ENCODE results near the gene CCNF.
A peak's percentile ranks its signal among the peaks of the same experiment; 100 is the strongest.
"Not testable (repeated sequence)": the region's sequence is repeated elsewhere in the genome, so short reads cannot be mapped to it uniquely, and the experiment has no call there.

Gene CCNF, protein sequence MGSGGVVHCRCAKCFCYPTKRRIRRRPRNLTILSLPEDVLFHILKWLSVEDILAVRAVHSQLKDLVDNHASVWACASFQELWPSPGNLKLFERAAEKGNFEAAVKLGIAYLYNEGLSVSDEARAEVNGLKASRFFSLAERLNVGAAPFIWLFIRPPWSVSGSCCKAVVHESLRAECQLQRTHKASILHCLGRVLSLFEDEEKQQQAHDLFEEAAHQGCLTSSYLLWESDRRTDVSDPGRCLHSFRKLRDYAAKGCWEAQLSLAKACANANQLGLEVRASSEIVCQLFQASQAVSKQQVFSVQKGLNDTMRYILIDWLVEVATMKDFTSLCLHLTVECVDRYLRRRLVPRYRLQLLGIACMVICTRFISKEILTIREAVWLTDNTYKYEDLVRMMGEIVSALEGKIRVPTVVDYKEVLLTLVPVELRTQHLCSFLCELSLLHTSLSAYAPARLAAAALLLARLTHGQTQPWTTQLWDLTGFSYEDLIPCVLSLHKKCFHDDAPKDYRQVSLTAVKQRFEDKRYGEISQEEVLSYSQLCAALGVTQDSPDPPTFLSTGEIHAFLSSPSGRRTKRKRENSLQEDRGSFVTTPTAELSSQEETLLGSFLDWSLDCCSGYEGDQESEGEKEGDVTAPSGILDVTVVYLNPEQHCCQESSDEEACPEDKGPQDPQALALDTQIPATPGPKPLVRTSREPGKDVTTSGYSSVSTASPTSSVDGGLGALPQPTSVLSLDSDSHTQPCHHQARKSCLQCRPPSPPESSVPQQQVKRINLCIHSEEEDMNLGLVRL

DNA sequence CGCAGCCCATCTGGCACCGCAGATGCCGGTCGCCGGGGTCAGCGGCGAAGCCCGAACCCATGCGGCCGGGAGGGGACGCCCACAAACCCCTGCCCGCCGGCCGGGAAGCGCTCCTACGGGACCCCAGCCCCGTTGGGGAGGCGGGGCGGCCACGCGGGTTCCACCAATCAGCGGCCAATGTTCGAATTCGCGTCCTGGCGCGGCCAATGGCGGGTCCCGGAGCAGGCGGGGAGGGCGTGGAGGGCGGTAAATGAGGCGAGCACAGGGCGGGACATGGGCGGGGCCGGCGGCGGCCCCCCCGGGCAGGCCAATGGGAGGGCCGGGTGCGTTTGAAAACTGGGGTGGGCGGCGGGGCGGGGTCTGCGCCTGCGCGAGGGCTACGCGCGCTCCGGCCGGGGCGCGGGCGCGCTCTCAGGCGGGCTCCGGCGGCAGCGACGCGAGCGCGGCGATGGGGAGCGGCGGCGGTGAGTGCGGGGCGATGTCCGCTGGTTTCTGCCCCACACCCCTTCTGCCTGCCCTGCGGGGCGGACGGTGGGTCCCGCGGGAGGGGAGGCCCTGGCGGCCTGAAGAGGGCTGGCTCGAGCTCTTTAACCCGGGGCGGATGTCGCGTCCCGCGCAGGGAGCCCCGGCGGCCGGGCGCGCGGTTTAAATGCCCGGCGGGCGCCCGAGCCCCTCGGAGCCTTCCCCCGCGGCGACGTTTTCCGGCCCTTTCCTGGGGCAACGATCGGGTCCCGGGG, at the start of gene CCNF:
CCNF (plus strand) TSS at position 414 of the 737 bp plus-strand sequence; CDS start at position 449, 35 bp downstream.
- no peaks in the 10 kb centered on the region for H3K27me3 ChIP-seq (ENCODE audit: control insufficient read depth in 1 of 2, insufficient read depth in 2 of 2, low read length in 2 of 2)
- peaks cover 0 to 2% of the 10 kb centered on the region in 2 donors for H3K36me3 ChIP-seq (ENCODE audit: control insufficient read depth in 2 of 2, insufficient read depth in 2 of 2, low read length in 2 of 2)
- peak within 1 kb of the TSS; percentile 71 to 77 for H3K9ac ChIP-seq (ENCODE audit: low read length in 2 of 2)
- H3K9me3 ChIP-seq (ENCODE audit: control insufficient read depth in 2 of 2, low read length in 2 of 2): no peaks in the 10 kb centered on the region
- peak within 1 kb of the TSS; percentile 75 to 88 for H3K4me3 ChIP-seq (ENCODE audit: low read length in 2 of 2)
- H3K27ac ChIP-seq (ENCODE audit: low read length): no peak within 1 kb of the TSS
- H3K4me1 ChIP-seq (ENCODE audit: control insufficient read depth, insufficient read depth, low read length): peaks cover 14% of the 10 kb centered on the region

DNA sequence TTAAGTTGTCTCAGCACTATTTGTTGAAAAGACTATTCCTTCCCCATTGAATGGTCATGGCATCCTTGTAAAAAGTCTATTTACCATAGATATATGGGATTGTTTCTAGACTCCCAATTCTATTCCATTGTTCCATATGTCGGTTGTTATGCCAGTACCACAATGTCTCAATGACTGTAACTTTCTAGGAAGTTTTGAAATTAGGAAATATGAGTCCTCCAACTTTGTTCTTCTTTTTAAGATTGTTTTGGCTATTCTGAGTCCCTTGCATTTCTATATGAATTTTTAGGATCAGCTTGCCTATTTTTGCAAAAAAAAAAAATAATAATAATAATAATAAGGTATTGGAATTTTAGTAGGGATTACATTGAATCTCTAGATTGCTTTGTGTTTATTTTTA, 45.7 kb upstream of the CCNF start:
- Histone ChIP-seq H3K4me3 (ENCODE audit: low read length in 2 of 2) (no peak overlapping the region), H3K9me3 (ENCODE audit: control insufficient read depth in 2 of 2, low read length in 2 of 2) (peaks cover 0 to under 1% of the 10 kb centered on the region in 2 donors), H3K27me3 (ENCODE audit: control insufficient read depth in 1 of 2, insufficient read depth in 2 of 2, low read length in 2 of 2) (no peaks in the 10 kb centered on the region), H3K27ac (ENCODE audit: low read length) (no peak overlapping the region), H3K36me3 (ENCODE audit: control insufficient read depth in 2 of 2, insufficient read depth in 2 of 2, low read length in 2 of 2) (no peaks in the 10 kb centered on the region), H3K9ac (ENCODE audit: low read length in 2 of 2) (no peak overlapping the region), H3K4me1 (ENCODE audit: control insufficient read depth, insufficient read depth, low read length) (no peaks in the 10 kb centered on the region)

DNA sequence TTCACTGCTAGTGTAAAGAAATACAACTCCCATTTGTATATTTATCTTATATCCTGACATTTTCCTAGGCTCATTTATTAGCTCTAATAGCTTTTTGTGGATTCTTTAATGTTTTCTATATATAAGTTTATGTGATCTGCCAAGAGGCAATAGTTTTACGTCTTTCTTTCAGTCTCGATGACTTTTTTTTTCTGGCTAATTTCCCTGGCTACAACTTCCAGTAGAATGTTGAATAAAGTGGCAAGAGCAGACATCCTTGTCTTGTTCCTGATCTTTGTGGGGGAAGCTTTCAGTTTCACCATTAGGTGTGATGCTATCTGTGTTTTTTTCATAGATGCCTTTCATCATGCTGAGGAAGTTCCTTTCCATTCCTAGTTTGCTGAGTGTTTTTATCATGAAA, 44.8 kb upstream of the CCNF start:
- no peak overlapping the region for H3K27ac ChIP-seq (ENCODE audit: low read length)
- no peaks in the 10 kb centered on the region for H3K4me1 ChIP-seq (ENCODE audit: control insufficient read depth, insufficient read depth, low read length)
- H3K36me3 ChIP-seq (ENCODE audit: control insufficient read depth in 2 of 2, insufficient read depth in 2 of 2, low read length in 2 of 2): no peaks in the 10 kb centered on the region
- peaks cover 0 to 3% of the 10 kb centered on the region in 2 donors for H3K9me3 ChIP-seq (ENCODE audit: control insufficient read depth in 2 of 2, low read length in 2 of 2)
- H3K9ac ChIP-seq (ENCODE audit: low read length in 2 of 2): no peak overlapping the region
- H3K27me3 ChIP-seq (ENCODE audit: control insufficient read depth in 1 of 2, insufficient read depth in 2 of 2, low read length in 2 of 2): no peaks in the 10 kb centered on the region
- H3K4me3 ChIP-seq (ENCODE audit: low read length in 2 of 2): no peak overlapping the region

DNA sequence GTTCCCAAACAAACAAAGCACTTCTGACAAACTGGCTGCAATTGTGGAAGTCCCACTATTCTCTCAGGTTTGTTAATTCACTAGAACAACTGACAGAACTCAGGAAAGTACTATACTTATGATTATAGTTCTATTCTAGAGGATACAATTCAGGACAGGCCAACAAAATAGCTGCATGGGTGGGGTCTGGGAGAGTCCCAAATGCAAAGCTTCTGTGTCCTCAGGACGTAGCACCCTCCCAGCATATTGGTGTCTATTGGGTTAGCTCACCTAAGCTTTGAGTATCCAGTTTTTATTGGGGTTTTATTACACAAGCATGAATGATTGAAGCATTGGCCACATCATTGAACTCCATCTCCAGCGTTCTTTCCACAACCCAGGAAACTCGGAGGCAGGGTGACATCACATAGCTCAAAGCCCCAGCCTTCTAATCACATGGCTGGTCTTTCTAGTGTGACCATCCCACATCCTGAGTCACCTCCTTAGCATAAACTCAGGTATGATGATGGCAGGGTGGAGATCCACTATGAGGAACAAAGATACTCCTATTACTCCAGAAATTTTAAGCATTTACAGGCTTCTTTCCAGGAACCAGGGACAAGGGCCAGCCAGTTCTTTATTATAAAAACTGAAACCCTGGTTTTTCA, 43.9 kb upstream of the CCNF start:
- no peak overlapping the region for H3K4me3 ChIP-seq (ENCODE audit: low read length in 2 of 2)
- no peak overlapping the region for H3K27ac ChIP-seq (ENCODE audit: low read length)
- no peak overlapping the region for H3K9ac ChIP-seq (ENCODE audit: low read length in 2 of 2)
- no peaks in the 10 kb centered on the region for H3K4me1 ChIP-seq (ENCODE audit: control insufficient read depth, insufficient read depth, low read length)
- peaks cover 0 to 3% of the 10 kb centered on the region in 2 donors for H3K9me3 ChIP-seq (ENCODE audit: control insufficient read depth in 2 of 2, low read length in 2 of 2)
- H3K36me3 ChIP-seq (ENCODE audit: control insufficient read depth in 2 of 2, insufficient read depth in 2 of 2, low read length in 2 of 2): no peaks in the 10 kb centered on the region
- no peaks in the 10 kb centered on the region for H3K27me3 ChIP-seq (ENCODE audit: control insufficient read depth in 1 of 2, insufficient read depth in 2 of 2, low read length in 2 of 2)

DNA sequence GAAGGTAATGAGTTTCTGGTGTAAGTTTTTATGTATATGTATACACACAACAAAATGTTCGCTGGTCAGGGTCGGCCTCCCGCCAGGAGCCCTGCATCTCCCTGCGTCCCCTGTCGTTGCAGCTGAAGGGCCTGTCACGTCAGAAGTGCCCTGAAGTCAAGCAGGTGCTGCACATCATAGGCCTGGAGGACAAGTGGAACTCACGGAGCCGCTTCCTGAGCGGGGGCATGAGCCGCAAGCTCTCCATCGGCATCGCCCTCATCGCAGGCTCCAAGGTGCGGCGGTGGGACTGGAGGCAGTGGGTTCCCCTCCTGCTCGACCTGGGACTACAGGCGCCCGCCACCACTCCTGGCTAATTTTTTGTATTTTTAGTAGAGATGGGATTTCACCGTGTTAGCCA, 43.3 kb upstream of the CCNF start:
- not testable (repeated sequence) for H3K4me1 ChIP-seq (ENCODE audit: control insufficient read depth, insufficient read depth, low read length); H3K27me3 ChIP-seq (ENCODE audit: control insufficient read depth in 1 of 2, insufficient read depth in 2 of 2, low read length in 2 of 2); H3K9me3 ChIP-seq (ENCODE audit: control insufficient read depth in 2 of 2, low read length in 2 of 2); H3K9ac ChIP-seq (ENCODE audit: low read length in 2 of 2); H3K27ac ChIP-seq (ENCODE audit: low read length); H3K4me3 ChIP-seq (ENCODE audit: low read length in 2 of 2); H3K36me3 ChIP-seq (ENCODE audit: control insufficient read depth in 2 of 2, insufficient read depth in 2 of 2, low read length in 2 of 2)

DNA sequence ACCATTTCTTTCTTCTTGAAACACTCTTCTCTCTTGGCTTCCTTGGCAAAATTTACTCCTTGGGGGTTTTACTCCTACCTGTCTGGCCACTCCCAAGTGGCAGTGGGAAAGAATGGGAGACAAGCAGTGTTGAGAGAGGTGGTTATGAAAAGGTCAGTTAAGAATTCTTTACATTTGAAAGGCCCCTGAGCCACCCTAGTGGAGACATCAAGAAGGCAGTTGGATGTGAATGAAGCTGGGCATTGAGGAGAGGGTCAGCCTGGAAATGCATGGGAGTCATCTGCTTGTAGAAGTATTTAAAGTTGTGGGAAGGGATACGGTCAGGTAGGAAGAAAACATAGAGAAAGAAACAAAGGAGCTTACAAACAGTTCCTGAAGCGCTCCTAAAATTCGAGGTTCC, 42.3 kb upstream of the CCNF start:
- Histone ChIP-seq H3K4me1 (ENCODE audit: control insufficient read depth, insufficient read depth, low read length) (no peaks in the 10 kb centered on the region), H3K9ac (ENCODE audit: low read length in 2 of 2) (no peak overlapping the region), H3K36me3 (ENCODE audit: control insufficient read depth in 2 of 2, insufficient read depth in 2 of 2, low read length in 2 of 2) (no peaks in the 10 kb centered on the region), H3K27ac (ENCODE audit: low read length) (no peak overlapping the region), H3K9me3 (ENCODE audit: control insufficient read depth in 2 of 2, low read length in 2 of 2) (peaks cover 0 to 3% of the 10 kb centered on the region in 2 donors), H3K4me3 (ENCODE audit: low read length in 2 of 2) (no peak overlapping the region), H3K27me3 (ENCODE audit: control insufficient read depth in 1 of 2, insufficient read depth in 2 of 2, low read length in 2 of 2) (no peaks in the 10 kb centered on the region)

DNA sequence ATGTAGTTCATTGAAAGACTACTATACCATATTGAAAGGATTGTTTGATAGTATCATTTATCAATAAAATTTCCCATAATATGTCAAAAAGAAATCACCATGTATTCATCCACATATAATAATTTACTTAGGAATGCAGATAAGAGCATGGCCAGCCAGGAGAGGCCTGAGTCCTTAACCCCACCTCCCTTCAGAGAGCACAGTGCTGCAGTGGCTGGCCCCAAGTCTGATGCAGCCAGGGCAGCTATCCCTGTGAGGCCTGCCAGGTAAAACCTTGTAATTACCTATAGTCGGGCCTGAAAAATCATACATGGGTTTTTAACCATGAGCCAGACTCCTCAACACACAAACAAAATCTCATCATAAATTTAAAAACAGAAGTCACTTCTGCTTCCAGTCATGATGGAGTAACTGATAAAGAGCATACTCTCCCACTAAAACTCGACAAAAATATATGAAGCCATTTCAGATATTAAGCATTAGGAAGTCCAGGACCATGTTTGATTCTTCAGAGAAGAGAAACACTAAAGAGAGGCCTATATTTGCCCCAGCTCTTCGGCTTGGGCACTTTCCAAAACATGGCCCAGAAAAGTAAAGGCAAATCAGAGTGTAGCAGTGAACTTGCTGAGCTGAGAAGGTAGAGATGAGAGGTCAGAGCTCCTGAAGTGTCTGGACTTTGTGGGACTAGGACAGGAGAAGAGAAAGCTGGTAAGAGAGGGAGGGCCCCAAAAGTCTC, 40.9 kb upstream of the CCNF start:
- Histone ChIP-seq H3K4me1 (ENCODE audit: control insufficient read depth, insufficient read depth, low read length) (no peaks in the 10 kb centered on the region), H3K27ac (ENCODE audit: low read length) (no peak overlapping the region), H3K36me3 (ENCODE audit: control insufficient read depth in 2 of 2, insufficient read depth in 2 of 2, low read length in 2 of 2) (no peaks in the 10 kb centered on the region), H3K9ac (ENCODE audit: low read length in 2 of 2) (no peak overlapping the region), H3K4me3 (ENCODE audit: low read length in 2 of 2) (no peak overlapping the region), H3K27me3 (ENCODE audit: control insufficient read depth in 1 of 2, insufficient read depth in 2 of 2, low read length in 2 of 2) (no peaks in the 10 kb centered on the region), H3K9me3 (ENCODE audit: control insufficient read depth in 2 of 2, low read length in 2 of 2) (peaks cover 0 to 3% of the 10 kb centered on the region in 2 donors)

DNA sequence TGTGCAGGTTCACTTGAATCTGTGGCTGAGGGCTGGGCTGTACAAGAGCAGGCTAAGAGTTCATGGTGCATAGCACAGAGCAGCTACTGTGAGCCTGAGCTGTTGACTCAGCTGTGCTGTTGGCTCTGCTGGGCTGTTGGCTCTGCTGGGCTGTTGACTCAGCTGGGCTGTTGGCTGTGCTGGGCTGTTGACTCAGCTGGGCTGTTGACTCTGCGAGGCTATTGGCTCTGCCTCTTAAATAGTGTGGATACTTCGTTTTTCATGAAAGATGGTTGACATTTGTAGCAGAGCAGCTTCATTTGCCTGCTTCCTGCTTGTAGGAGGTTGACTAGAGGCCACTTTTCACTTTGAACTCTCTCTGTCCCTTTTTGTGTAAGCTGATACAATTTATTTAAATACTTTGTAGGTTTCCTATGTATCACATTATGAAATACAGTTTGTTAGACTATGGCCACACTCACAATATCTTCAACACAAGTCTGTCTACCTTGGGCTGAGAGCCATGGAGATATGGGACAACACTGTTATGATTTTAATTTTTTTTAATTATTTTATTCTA, 40.3 kb upstream of the CCNF start:
- Histone ChIP-seq H3K36me3 (ENCODE audit: control insufficient read depth in 2 of 2, insufficient read depth in 2 of 2, low read length in 2 of 2) (no peaks in the 10 kb centered on the region), H3K27ac (ENCODE audit: low read length) (no peak overlapping the region), H3K4me3 (ENCODE audit: low read length in 2 of 2) (no peak overlapping the region), H3K27me3 (ENCODE audit: control insufficient read depth in 1 of 2, insufficient read depth in 2 of 2, low read length in 2 of 2) (no peaks in the 10 kb centered on the region), H3K9me3 (ENCODE audit: control insufficient read depth in 2 of 2, low read length in 2 of 2) (peaks cover 0 to 3% of the 10 kb centered on the region in 2 donors), H3K9ac (ENCODE audit: low read length in 2 of 2) (no peak overlapping the region), H3K4me1 (ENCODE audit: control insufficient read depth, insufficient read depth, low read length) (no peaks in the 10 kb centered on the region)

DNA sequence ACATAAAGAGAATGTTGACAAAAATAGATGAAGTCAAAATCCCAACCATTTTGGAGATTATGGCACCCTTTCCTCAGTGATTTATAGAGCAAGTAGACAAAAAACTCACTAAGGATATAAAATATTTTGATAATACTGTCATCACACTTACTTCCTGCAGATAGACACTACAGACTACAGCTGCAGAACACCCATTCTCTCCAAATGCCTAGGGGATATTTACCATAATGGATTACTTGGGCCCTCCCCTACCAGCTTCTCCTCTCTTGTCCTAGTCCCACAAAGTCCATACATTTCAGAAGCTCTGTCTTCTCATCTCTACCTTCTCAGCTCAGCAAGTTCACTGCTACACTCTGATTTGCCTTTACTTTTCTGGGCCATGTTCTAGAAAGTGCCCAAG, 37.2 kb upstream of the CCNF start:
- no peak overlapping the region for H3K4me3 ChIP-seq (ENCODE audit: low read length in 2 of 2)
- no peaks in the 10 kb centered on the region for H3K36me3 ChIP-seq (ENCODE audit: control insufficient read depth in 2 of 2, insufficient read depth in 2 of 2, low read length in 2 of 2)
- H3K27ac ChIP-seq (ENCODE audit: low read length): no peak overlapping the region

More for the DNA sequence above, 37.2 kb upstream of the CCNF start:
- H3K27me3 ChIP-seq (ENCODE audit: control insufficient read depth in 1 of 2, insufficient read depth in 2 of 2, low read length in 2 of 2): no peaks in the 10 kb centered on the region
- H3K4me1 ChIP-seq (ENCODE audit: control insufficient read depth, insufficient read depth, low read length): no peaks in the 10 kb centered on the region
- peaks cover 0 to 3% of the 10 kb centered on the region in 2 donors for H3K9me3 ChIP-seq (ENCODE audit: control insufficient read depth in 2 of 2, low read length in 2 of 2)
- no peak overlapping the region for H3K9ac ChIP-seq (ENCODE audit: low read length in 2 of 2)
